ENCODE data around the gene SFMBT2. TPM values are rescaled to one million over a fixed set of nuclear protein-coding genes. Genes with fewer than 3 reads are reported as not detected.
A peak's percentile ranks its signal among the peaks of the same experiment; 100 is the strongest.

Gene SFMBT2
- total RNA-seq: 1 to 10 TPM; 1.4 to 3.4 (median 1.8) TPM
- long read RNA-seq, partial matches to known transcripts: 0 of 1 reads
- long read RNA-seq, other reads (novel, unspliced or antisense): 1 of 1 reads

DNA sequence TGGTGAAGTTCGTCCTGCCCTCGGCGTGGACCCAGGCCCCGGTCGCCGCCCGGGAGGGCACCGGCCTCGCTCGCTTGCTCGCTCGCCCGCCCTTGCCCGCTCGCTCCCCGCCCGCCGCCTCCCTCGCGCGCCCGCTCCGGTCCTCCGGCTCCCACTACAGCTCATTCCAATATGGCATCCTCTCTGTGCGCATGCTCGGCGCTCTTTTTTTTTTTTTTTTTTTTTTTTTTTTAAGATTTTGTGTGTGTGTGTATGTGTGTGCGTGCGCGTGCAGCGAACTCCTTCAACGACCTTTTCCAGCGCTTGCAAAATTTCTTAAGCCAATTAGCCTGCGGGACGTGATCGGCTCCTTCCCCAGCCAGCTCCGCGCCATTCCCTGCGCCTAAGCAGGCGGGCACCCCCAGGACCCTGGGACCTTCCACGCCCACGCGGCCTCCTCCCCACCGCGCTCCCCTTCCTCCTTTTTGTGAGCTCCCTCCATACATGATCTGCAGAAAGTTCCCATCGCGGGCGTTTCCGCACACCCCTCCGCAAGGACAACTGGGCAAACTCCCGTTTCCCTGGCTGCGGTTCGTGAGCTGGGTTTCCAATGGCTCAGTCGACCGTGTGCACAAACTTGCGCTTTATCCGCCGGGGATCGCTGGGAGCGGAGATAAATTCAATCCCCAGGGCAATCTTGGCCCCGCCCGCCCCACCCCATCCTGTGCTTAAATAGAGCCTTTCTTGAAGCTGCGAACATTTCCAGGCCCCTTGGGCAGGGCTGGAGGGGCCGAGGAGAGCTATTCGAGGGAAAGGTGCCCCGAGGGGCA, at the start of gene SFMBT2:
Gene SFMBT2 (minus strand): TSS at position 173 of the 809 bp plus-strand sequence. CDS start 29,136 bp downstream, outside the sequence.
- 2% methylated on average over 53 of the region's 66 CpGs for WGBS (ENCODE audit: insufficient coverage, low coverage, low lambda C conversion rate, missing lambda C conversion rate)
- H3K36me3 ChIP-seq: no peaks in the 10 kb centered on the region
- DNase-seq (peak; percentile 60 to 71 (median 65)), ATAC-seq (peak; percentile 45 to 67 (median 58))
- H3K4me3 ChIP-seq: peak within 1 kb of the TSS; percentile 52 to 67 (median 66)
- intact Hi-C loops (cut with DNase I): loop anchor here (10.0 kb wide), 2 partner anchors 496 to 736 kb away; no protein-coding TSS in a partner anchor
- peaks cover 0 to 25% of the 10 kb centered on the region in 2 donors for H3K27me3 ChIP-seq
- peaks cover 0 to 40% (median 7%) of the 10 kb centered on the region in 4 donors for H3K4me1 ChIP-seq
- H3K9me3 ChIP-seq: no peaks in the 10 kb centered on the region
- H3K27ac ChIP-seq: peak within 1 kb of the TSS; percentile 46 to 70 (median 60)
- TF ChIP-seq, protein P1, sequence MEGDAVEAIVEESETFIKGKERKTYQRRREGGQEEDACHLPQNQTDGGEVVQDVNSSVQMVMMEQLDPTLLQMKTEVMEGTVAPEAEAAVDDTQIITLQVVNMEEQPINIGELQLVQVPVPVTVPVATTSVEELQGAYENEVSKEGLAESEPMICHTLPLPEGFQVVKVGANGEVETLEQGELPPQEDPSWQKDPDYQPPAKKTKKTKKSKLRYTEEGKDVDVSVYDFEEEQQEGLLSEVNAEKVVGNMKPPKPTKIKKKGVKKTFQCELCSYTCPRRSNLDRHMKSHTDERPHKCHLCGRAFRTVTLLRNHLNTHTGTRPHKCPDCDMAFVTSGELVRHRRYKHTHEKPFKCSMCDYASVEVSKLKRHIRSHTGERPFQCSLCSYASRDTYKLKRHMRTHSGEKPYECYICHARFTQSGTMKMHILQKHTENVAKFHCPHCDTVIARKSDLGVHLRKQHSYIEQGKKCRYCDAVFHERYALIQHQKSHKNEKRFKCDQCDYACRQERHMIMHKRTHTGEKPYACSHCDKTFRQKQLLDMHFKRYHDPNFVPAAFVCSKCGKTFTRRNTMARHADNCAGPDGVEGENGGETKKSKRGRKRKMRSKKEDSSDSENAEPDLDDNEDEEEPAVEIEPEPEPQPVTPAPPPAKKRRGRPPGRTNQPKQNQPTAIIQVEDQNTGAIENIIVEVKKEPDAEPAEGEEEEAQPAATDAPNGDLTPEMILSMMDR (IDR thresholded peaks at IDR 0.05): peak in 1 of 4 donors; percentile 15
- peak; percentile 23 for TF ChIP-seq POLR2A (IDR thresholded peaks at IDR 0.05)

DNA sequence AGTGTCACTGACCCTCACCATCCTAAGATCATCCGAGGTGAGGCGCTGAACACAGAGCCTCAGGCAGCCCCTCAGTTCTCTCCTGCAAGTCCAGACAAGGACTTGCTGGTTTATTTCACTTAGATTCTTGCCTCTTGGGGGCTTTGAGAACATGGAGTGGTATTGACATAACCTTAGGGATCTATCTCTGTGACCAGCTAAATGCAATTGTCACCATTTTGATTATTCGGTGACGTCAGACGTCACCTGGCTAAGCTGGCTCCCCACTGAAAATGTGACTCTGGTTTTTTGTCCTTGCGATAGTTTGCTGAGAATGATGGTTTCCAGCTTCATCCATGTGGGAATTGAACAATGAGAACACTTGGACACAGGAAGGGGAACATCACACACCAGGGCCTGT, 49.2 kb upstream of the SFMBT2 start:
- no peak overlapping the region for H3K4me3 ChIP-seq
- H3K4me1 ChIP-seq: no peaks in the 10 kb centered on the region
- 87% methylated on average over 3 of the region's 6 CpGs for WGBS (ENCODE audit: insufficient coverage, low coverage, low lambda C conversion rate, missing lambda C conversion rate)
- H3K27me3 ChIP-seq: no peaks in the 10 kb centered on the region
- no peaks in the 10 kb centered on the region for H3K36me3 ChIP-seq
- no peak for TF ChIP-seq POLR2A (IDR thresholded peaks at IDR 0.05)
- TF ChIP-seq, protein P1 (IDR thresholded peaks at IDR 0.05): no peak
- DNase-seq (no peak), ATAC-seq (no peak)
- no peaks in the 10 kb centered on the region for H3K9me3 ChIP-seq
- intact Hi-C loops (cut with DNase I): no loop called here
- H3K27ac ChIP-seq: no peak overlapping the region

- intact Hi-C loops (cut with DNase I): no loop called here
- H3K4me3 ChIP-seq: no peak overlapping the region
- TF ChIP-seq, protein P1 (IDR thresholded peaks at IDR 0.05): no peak
- no peak for TF ChIP-seq POLR2A (IDR thresholded peaks at IDR 0.05)
- no peak overlapping the region for H3K27ac ChIP-seq
- H3K4me1 ChIP-seq: no peaks in the 10 kb centered on the region
- ATAC-seq: no peak
- no peaks in the 10 kb centered on the region for H3K9me3 ChIP-seq
- no peaks in the 10 kb centered on the region for H3K27me3 ChIP-seq
- H3K36me3 ChIP-seq: no peaks in the 10 kb centered on the region
- DNase-seq: no peak
- 41% methylated on average over 1 of the region's 2 CpGs for WGBS (ENCODE audit: insufficient coverage, low coverage, low lambda C conversion rate, missing lambda C conversion rate)
These were observed 47.7 kb upstream of the SFMBT2 start for GRCh38 chr10:7458556-7458955.

GRCh38 chr10:7457478-7458316, 46.9 kb upstream of the SFMBT2 start:
- H3K27me3 ChIP-seq: no peaks in the 10 kb centered on the region
- ATAC-seq (peak; percentile 38 to 70 (median 56)), DNase-seq (no peak)
- no peaks in the 10 kb centered on the region for H3K4me1 ChIP-seq
- no peak for TF ChIP-seq POLR2A (IDR thresholded peaks at IDR 0.05)
- TF ChIP-seq, protein P1 (IDR thresholded peaks at IDR 0.05): no peak
- 64% methylated on average over 12 of the region's 14 CpGs for WGBS (ENCODE audit: insufficient coverage, low coverage, low lambda C conversion rate, missing lambda C conversion rate)
- H3K36me3 ChIP-seq: no peaks in the 10 kb centered on the region
- H3K4me3 ChIP-seq: no peak overlapping the region
- intact Hi-C loops (cut with DNase I): no loop called here
- H3K9me3 ChIP-seq: no peaks in the 10 kb centered on the region
- H3K27ac ChIP-seq: no peak overlapping the region

Measured in right lobe of liver (tissue), 6 donors.